Measurements from ENCODE around the gene IL17RC. TPM values are rescaled to one million over a fixed set of nuclear protein-coding genes. Genes with fewer than 3 reads are reported as not detected.
"Not testable (repeated sequence)": the region's sequence is repeated elsewhere in the genome, so short reads cannot be mapped to it uniquely, and the experiment has no call there.

Gene IL17RC
- total RNA-seq, 2 donors from 2014 or later = 0.41 to 0.93 TPM

DNA sequence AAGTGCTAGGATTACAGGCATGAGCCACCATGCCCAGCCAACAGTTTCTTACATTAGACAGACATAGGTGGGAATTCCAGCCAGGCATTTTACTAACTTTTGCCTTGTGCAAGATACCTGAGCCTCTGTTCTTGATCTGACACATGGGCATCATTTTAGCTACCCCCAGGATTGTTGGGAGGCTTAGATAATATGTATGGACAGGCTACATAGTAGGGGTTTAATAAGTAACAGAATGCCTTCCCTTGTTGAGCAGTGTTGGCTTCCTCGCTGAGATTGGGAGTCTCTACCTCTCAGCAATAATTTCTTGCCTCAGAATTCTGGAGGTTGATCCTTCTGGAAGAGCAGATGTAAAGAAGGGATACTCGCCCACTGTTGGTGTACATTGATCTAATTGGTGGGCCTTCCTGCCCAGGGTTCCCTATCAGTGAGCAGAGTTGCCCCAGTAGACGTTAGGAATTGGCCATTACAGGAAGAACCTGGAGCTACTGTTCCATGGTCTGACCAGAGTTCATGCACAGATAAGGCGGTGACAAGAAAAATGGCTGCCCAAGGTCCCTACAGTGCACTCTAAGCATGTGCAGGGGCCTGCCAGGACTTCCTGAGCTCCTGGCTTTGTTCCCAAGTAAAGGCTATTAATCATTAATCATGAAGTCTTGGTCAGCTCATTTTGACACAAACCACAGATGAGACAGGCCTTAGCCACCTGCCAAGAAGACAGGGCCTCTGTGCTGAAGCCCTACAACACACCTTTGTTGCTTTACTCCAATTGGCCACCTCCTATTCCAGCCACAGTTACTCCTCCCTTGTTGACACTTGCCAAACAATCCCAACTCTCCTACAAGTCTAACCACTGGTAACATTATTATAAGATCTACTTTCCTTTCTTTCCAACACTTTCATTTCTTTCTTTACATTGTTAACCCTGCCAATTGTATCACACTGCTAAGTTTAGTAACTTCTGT is 19.2 kb upstream of the IL17RC start:
- Mint-ChIP-seq H3K27me3 (ENCODE audit: low read depth) (no peaks in the 10 kb centered on the region), H3K9me3 (no peaks in the 10 kb centered on the region), H3K27ac (peak overlapping the region; percentile 1), H3K4me3 (no peak overlapping the region), H3K36me3 (ENCODE audit: insufficient read depth in 2 of 2) (peaks cover 9 to 15% of the 10 kb centered on the region in 2 donors), H3K4me1 (ENCODE audit: low read depth) (peaks cover 58% of the 10 kb centered on the region)
- ATAC-seq (replicated peaks in 1 of 2) (no peak), DNase-seq (no peak)

DNA sequence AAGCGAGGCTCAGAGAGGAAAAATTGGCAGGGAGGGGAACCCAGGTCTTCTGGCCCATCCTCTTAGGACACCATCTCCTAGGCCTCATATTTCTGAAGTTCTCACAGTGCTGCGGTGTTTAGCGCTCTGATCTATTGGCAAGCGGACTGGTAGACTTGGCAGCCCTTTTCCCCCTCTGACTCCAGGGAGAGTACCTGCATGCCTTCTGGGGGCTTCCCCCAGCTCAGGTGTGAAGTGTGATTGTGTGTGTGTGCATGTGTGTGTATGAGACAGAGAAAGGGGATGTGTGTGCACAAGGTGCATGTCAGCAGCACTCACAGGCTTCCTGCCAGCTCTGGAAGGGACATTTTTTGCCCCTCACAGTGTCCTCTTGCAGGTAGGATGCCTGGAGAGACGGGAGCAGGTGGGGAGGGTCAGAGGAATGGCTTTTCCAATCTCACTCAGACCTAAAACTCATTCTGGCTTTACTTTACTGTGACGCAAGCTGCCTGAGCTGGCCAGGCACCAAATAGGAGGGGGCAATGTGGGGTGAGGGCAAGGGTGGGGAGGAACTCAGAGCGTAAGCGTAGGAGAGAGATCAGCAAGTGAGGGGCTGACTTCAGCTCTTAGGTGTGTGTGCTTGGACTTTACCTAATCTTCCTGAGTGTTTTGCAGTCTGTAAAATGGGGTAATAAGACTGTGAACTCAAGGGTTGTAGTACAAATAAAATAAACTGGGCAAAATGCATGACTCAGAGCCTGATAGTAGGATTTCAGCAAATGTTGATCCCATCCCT is 18.2 kb upstream of the IL17RC start:
- Mint-ChIP-seq H3K4me3 (no peak overlapping the region), H3K36me3 (ENCODE audit: insufficient read depth in 2 of 2) (peaks cover 4 to 7% of the 10 kb centered on the region in 2 donors), H3K27ac (no peak overlapping the region), H3K27me3 (ENCODE audit: low read depth) (no peaks in the 10 kb centered on the region), H3K4me1 (ENCODE audit: low read depth) (peaks cover 58% of the 10 kb centered on the region), H3K9me3 (no peaks in the 10 kb centered on the region)
- no peak for DNase-seq
- ATAC-seq (replicated peaks in 1 of 2) = no peak

DNA sequence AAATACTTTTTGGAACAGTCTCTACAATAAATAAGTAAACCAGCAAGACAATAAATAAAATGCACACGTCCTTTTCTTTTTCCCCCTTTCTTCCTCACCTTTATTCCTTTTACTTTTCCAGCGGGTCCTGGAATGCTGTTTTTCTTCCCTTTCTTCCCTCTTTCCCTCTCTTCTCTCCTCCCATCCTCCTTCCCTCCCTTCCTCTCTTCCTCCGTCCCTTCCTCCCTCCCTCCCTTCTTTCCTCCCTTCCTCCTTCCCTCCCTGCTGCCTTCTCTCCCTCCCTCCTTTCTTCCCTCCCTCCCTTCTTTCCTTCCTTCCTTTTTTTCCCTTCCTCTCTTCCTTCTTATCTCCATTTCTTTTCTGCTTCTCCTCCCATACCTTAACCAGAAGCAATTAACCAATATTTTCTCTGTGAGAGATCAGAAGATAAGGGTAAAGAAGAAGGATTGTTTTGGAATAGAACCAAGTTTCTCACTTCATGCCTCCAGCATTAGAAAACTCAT is 17.6 kb upstream of the IL17RC start:
- H3K27me3 Mint-ChIP-seq (ENCODE audit: low read depth) = no peaks in the 10 kb centered on the region
- peaks cover 4 to 7% of the 10 kb centered on the region in 2 donors for H3K36me3 Mint-ChIP-seq (ENCODE audit: insufficient read depth in 2 of 2)
- H3K4me3 Mint-ChIP-seq = no peak overlapping the region
- peaks cover 56% of the 10 kb centered on the region for H3K4me1 Mint-ChIP-seq (ENCODE audit: low read depth)
- DNase-seq (no peak), ATAC-seq (replicated peaks in 1 of 2) (no peak)
- H3K9me3 Mint-ChIP-seq = no peaks in the 10 kb centered on the region
- no peak overlapping the region for H3K27ac Mint-ChIP-seq

DNA sequence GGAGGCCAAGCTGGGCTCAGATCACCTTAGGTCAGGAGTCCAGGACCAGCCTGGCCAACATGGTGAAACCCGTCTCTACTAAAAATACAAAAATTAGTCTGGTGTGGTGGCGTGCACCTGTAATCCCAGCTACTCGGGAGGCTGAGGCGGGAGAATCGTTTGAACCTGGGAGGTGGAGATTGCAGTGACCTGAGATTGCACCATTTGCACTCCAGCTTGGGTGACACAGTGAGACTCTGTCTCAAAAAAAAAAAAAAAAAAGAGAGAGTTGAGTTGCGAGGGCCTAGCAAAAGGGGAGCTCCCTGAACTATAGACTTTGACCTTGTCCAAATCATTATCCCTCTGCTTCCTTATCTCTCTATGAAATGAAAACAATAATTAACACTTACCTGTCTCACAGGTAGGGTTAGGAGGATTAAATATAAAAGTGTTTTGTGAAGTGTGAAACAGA is 15.9 kb upstream of the IL17RC start:
- Mint-ChIP-seq H3K27ac (peak overlapping the region; percentile 65), H3K4me3 (peak overlapping the region in 1 of 2 donors; percentile 62), H3K4me1 (ENCODE audit: low read depth) (peaks cover 42% of the 10 kb centered on the region)
- not testable (repeated sequence) for DNase-seq; ATAC-seq (replicated peaks in 1 of 2); H3K36me3 Mint-ChIP-seq (ENCODE audit: insufficient read depth in 2 of 2); H3K9me3 Mint-ChIP-seq; H3K27me3 Mint-ChIP-seq (ENCODE audit: low read depth)

DNA sequence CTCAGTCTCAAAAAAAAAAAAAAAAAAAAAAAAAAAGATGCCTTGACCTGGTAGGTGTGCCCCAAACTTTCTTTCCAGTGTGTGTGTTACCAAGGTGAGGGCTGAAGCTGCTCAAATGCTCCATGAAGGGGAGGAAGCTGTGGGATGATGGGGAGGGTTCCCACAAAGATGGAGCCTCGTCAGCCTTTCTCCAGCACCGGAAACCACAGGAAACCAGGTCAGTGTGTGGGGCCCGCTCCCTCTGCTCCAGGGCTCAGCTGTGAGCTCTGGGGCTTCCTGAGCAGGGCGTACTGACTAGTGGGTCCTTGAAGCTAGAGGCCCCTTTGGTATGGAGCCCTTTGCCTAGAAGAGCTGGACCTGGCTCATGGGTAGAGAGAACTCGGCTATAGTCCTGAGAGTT is 14.9 kb upstream of the IL17RC start:
- DNase-seq (peak; percentile 28), ATAC-seq (replicated peaks in 1 of 2) (peak; percentile 70 to 74)
- H3K36me3 Mint-ChIP-seq (ENCODE audit: insufficient read depth in 2 of 2) = no peaks in the 10 kb centered on the region
- peaks cover 42% of the 10 kb centered on the region for H3K4me1 Mint-ChIP-seq (ENCODE audit: low read depth)
- H3K27me3 Mint-ChIP-seq (ENCODE audit: low read depth) = no peaks in the 10 kb centered on the region
- H3K9me3 Mint-ChIP-seq = no peaks in the 10 kb centered on the region
- peak overlapping the region; percentile 62 to 67 for H3K4me3 Mint-ChIP-seq
- H3K27ac Mint-ChIP-seq = no peak overlapping the region

DNA sequence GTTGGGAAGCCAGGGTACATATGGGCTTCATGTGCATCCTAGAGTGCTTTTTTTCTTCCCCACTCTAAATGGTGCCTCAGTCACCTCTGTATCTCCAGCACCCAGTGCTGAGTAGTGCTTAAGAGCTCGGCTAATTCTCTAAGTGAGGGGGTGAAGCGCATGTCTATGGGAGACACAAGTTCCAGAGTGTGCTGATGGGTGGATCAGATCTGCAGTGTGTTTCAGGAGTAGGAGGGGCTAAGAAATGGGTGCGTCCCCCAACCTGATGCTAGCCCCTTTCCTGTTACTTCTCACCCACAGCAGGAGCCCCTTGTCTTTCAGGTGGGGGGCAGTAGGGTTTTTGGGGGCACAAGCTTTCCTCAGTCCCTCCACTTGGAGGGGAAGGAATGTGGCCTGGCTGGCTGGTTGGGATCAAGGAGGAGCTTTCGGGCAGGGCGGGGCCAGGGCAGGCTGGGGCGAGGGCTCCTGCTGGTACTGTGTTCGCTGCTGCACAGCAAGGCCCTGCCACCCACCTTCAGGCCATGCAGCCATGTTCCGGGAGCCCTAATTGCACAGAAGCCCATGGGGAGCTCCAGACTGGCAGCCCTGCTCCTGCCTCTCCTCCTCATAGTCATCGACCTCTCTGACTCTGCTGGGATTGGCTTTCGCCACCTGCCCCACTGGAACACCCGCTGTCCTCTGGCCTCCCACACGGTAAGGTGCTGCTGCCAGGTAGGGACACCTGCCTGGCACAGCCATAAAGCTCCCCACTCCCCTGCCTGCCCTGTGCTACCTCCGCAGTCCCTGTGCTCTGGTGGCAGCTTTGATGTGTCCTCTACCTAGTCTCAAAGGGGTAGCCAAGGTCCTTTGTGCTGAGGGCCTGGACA is 14.3 kb upstream of the IL17RC start, which contains the start of gene IL17RE:
Gene IL17RE (plus strand): TSS at position 477 of the 866 bp plus-strand sequence. CDS start 85 bp downstream, at position 562.
- H3K9me3 Mint-ChIP-seq = no peaks in the 10 kb centered on the region
- peaks cover 42% of the 10 kb centered on the region for H3K4me1 Mint-ChIP-seq (ENCODE audit: low read depth)
- H3K4me3 Mint-ChIP-seq = peak within 1 kb of the TSS; percentile 62 to 67
- DNase-seq (no peak), ATAC-seq (replicated peaks in 1 of 2) (peak; percentile 61 to 74)
- no peaks in the 10 kb centered on the region for H3K36me3 Mint-ChIP-seq (ENCODE audit: insufficient read depth in 2 of 2)
- H3K27me3 Mint-ChIP-seq (ENCODE audit: low read depth) = peaks cover 2% of the 10 kb centered on the region
- peak within 1 kb of the TSS; percentile 30 for H3K27ac Mint-ChIP-seq

GRCh38 chr3:9903238-9903624 is 13.7 kb upstream of the IL17RC start:
- peak; percentile 28 to 37 for DNase-seq
- no peaks in the 10 kb centered on the region for H3K9me3 Mint-ChIP-seq
- peaks cover 5% of the 10 kb centered on the region for H3K27me3 Mint-ChIP-seq (ENCODE audit: low read depth)
- H3K27ac Mint-ChIP-seq = peak overlapping the region; percentile 30
- peak overlapping the region; percentile 62 to 67 for H3K4me3 Mint-ChIP-seq
- peaks cover 37% of the 10 kb centered on the region for H3K4me1 Mint-ChIP-seq (ENCODE audit: low read depth)
- H3K36me3 Mint-ChIP-seq (ENCODE audit: insufficient read depth in 2 of 2) = no peaks in the 10 kb centered on the region
- peak in 1 of 2 donors; percentile 26 for ATAC-seq (replicated peaks in 1 of 2)

DNA sequence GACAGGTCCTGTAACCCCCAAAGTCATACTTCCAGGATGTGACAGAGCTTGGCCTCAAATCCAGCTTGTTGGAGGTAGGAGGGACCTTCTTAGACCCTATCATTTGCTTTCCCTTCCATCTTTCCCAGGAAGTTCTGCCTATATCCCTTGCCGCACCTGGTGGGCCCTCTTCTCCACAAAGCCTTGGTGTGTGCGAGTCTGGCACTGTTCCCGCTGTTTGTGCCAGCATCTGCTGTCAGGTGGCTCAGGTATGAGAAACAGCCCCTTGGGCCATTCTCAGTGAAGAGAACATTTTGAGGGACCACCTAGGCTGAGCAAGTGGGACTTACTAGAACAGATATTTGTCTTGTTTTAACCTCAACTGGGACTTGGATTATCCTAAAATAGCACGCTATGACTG is 13.0 kb upstream of the IL17RC start:
- Mint-ChIP-seq H3K4me1 (ENCODE audit: low read depth) (peaks cover 31% of the 10 kb centered on the region), H3K36me3 (ENCODE audit: insufficient read depth in 2 of 2) (no peaks in the 10 kb centered on the region), H3K4me3 (peak overlapping the region in 1 of 2 donors; percentile 62), H3K9me3 (no peaks in the 10 kb centered on the region), H3K27ac (peak overlapping the region; percentile 29), H3K27me3 (ENCODE audit: low read depth) (peaks cover 5% of the 10 kb centered on the region)
- ATAC-seq (replicated peaks in 1 of 2) = no peak
- no peak for DNase-seq

- no peak for ATAC-seq (replicated peaks in 1 of 2)
- Mint-ChIP-seq H3K9me3 (no peaks in the 10 kb centered on the region), H3K27ac (no peak overlapping the region), H3K27me3 (ENCODE audit: low read depth) (peaks cover 10% of the 10 kb centered on the region), H3K36me3 (ENCODE audit: insufficient read depth in 2 of 2) (no peaks in the 10 kb centered on the region), H3K4me1 (ENCODE audit: low read depth) (peaks cover 39% of the 10 kb centered on the region), H3K4me3 (no peak overlapping the region)
- DNase-seq = no peak
Observed at GRCh38 chr3:9906480-9906879, 10.4 kb upstream of the IL17RC start.

GRCh38 chr3:9908286-9908685 is 8.6 kb upstream of the IL17RC start:
- ATAC-seq (replicated peaks in 1 of 2) = no peak
- Mint-ChIP-seq H3K27ac (no peak overlapping the region), H3K4me1 (ENCODE audit: low read depth) (peaks cover 31% of the 10 kb centered on the region), H3K4me3 (no peak overlapping the region), H3K36me3 (ENCODE audit: insufficient read depth in 2 of 2) (peaks cover 0 to 2% of the 10 kb centered on the region in 2 donors), H3K27me3 (ENCODE audit: low read depth) (peaks cover 20% of the 10 kb centered on the region), H3K9me3 (no peaks in the 10 kb centered on the region)
- DNase-seq = no peak

DNA sequence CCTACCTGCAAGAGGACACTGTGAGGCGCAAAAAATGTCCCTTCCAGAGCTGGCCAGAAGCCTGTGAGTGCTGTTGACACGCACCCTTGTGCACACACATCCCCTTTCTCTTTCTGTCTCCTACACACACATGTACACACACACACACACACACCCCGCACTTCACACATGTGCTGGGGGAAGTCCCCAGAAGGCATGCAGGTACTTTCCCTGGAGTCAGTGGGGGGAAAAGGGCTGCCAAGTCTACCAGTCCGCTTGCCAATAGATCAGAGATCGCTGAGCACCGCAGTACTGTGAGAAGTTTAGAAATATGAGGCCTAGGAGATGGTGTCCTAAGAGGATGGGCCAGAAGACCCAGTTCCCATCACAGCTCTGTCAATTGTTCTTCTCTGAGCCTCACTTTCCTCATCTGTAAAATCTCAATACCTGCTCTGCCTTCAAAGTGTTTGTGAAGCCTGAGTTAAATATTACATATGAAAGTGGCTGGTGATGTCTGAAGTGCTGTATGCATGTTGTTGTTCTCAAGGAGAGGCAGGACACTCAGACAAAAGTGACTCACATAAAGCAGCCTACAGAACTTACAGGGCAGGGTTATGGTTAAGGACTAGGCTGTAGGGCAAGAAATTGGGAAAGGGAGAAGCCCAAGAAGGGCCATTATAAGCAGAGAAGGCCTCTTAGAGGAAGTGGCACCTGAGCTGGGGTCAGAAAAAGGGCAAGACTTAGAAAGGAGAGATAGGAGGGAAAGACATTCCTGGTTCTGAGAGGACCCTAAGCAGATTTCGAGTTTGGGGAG is 7.5 kb upstream of the IL17RC start:
- peaks cover 20% of the 10 kb centered on the region for H3K27me3 Mint-ChIP-seq (ENCODE audit: low read depth)
- peaks cover 0 to 2% of the 10 kb centered on the region in 2 donors for H3K36me3 Mint-ChIP-seq (ENCODE audit: insufficient read depth in 2 of 2)
- peak overlapping the region; percentile 1 for H3K27ac Mint-ChIP-seq
- peaks cover 22% of the 10 kb centered on the region for H3K4me1 Mint-ChIP-seq (ENCODE audit: low read depth)
- no peak overlapping the region for H3K4me3 Mint-ChIP-seq
- peak; percentile 42 to 54 for ATAC-seq (replicated peaks in 1 of 2)
- no peak for DNase-seq
- H3K9me3 Mint-ChIP-seq = no peaks in the 10 kb centered on the region

Measured in activated T-cell treated with anti-CD3 and anti-CD28 coated beads, Interleukin-2, amount 50 U/mL, for 72 hours (primary cell).